Keratinocyte (primary cell): ENCODE data around the gene CA11. TPM values are rescaled to one million over a fixed set of nuclear protein-coding genes. Genes with fewer than 3 reads are reported as not detected.

Source experiments
- DNase-seq: peaks from one replicate; pipeline ENCODE4 v3.0.0-alpha.2; 2011; ENCODE audit warnings: low read depth, missing footprints, low spot score
- FAIRE-seq: peaks from 2 replicates; lab custom pipeline; 2011; peaks lifted over from hg19 to GRCh38; lab: Jason Lieb, UNC
- H2AFZ ChIP-seq: 2 replicates; pipeline ENCODE4 v1.6.0; 2012; ENCODE audit warnings: low read length, control low read depth, inconsistent platforms; ENCODE audit not compliant: control insufficient read depth
- H3K27ac ChIP-seq: 2 replicates; pipeline ENCODE4 v1.5.1; 2011; ENCODE audit warnings: low read length; ENCODE audit not compliant: control insufficient read depth, insufficient read depth
- H3K27me3 ChIP-seq: 3 replicates; pipeline ENCODE4 v1.6.0; 2011; ENCODE audit warnings: low read length; ENCODE audit not compliant: control insufficient read depth, insufficient read depth; ENCODE audit errors: extremely low read depth
- H3K36me3 ChIP-seq, 2 experiments: 2 replicates in 1 of 2; 3 replicates in 1 of 2; pipeline ENCODE4 v1.5.1; 2011; ENCODE audit warnings: low read length in 2 of 2, mild to moderate bottlenecking in 1 of 2; ENCODE audit not compliant: control insufficient read depth in 2 of 2, insufficient read depth in 2 of 2; ENCODE audit errors: extremely low read depth in 1 of 2
- H3K4me1 ChIP-seq: 3 replicates; pipeline ENCODE4 v1.5.1; 2011; ENCODE audit warnings: low read length; ENCODE audit not compliant: control insufficient read depth, insufficient read depth; ENCODE audit errors: extremely low read depth
- H3K4me2 ChIP-seq: 3 replicates; pipeline ENCODE4 v1.6.0; 2011; ENCODE audit warnings: low read depth, low read length; ENCODE audit not compliant: control insufficient read depth, insufficient read depth; ENCODE audit errors: extremely low read depth
- H3K4me3 ChIP-seq, 3 experiments: fragments of 200-600 bp in 1 of 3; sonication (generic) in 1 of 3; 2 replicates in 2 of 3; 3 replicates in 1 of 3; pipeline ENCODE4 v1.5.1; 2011 to 2016; ENCODE audit warnings: low read length in 3 of 3, mild to moderate bottlenecking in 3 of 3, control low read depth in 2 of 3, inconsistent platforms in 1 of 3, low read depth in 1 of 3, mixed read lengths in 1 of 3, mixed run types in 1 of 3, moderate library complexity in 1 of 3; ENCODE audit not compliant: control insufficient read depth in 2 of 3, insufficient read depth in 2 of 3; ENCODE audit errors: extremely low read depth in 1 of 3
- H3K79me2 ChIP-seq: 2 replicates; pipeline ENCODE4 v1.6.0; 2012; ENCODE audit warnings: low read length; ENCODE audit not compliant: control insufficient read depth, insufficient read depth
- H3K9ac ChIP-seq: 3 replicates; pipeline ENCODE4 v1.6.0; 2011; ENCODE audit warnings: low read length; ENCODE audit not compliant: control insufficient read depth, insufficient read depth; ENCODE audit errors: extremely low read depth
- H3K9me1 ChIP-seq: 3 replicates; pipeline ENCODE4 v1.6.0; 2011; ENCODE audit warnings: low read length; ENCODE audit not compliant: control insufficient read depth, insufficient read depth; ENCODE audit errors: extremely low read depth
- H3K9me3 ChIP-seq: 2 replicates; pipeline ENCODE4 v1.5.1; 2012; ENCODE audit warnings: low read depth, low read length; ENCODE audit not compliant: control insufficient read depth
- H4K20me1 ChIP-seq: 3 replicates; pipeline ENCODE4 v1.6.0; 2011; ENCODE audit warnings: low read length; ENCODE audit not compliant: control insufficient read depth, insufficient read depth; ENCODE audit errors: extremely low read depth
- EZH2 ChIP-seq: IDR thresholded peaks from one replicate; pipeline ENCODE4 v1.6.1; 2012; ENCODE audit warnings: inconsistent platforms, mild to moderate bottlenecking, low read length, moderate library complexity
- dilution Hi-C: fragments of 300-500 bp; cut with MboI; formaldehyde crosslinking; loops from one replicate; pipeline ENCODE4 v1.7.0; 2020; ENCODE audit warnings: low sequenced_read_pairs; ENCODE audit not compliant: extremely low pct_ligation_motif_present
- polyA plus RNA-seq, 5 experiments: library from polyadenylated mRNA; depleted of rRNA in 3 of 5; stranded (reverse) in 3 of 5; stranded (forward) in 1 of 5; unstranded in 1 of 5; fragments of >200 nt; gene quantifications; 1 replicate in 1 of 5; 2 replicates in 3 of 5; 3 replicates in 1 of 5; pipeline versions ENCODE4 v1.2.1 to v1.2.3, GENCODE V29; 2011 to 2012; ENCODE audit warnings: missing spikeins in 2 of 5, low read depth in 1 of 5, low replicate concordance in 1 of 5
- TF ChIP-seq, protein P1 (sequence below), 3 experiments: IDR thresholded peaks in 1 of 3; conservative IDR thresholded peaks in 1 of 3; optimal IDR thresholded peaks in 1 of 3; 2 replicates in 2 of 3; 3 replicates in 1 of 3; pipeline versions ENCODE3 to v1.5.1; 2011; ENCODE audit warnings: low read length in 3 of 3, mild to moderate bottlenecking in 3 of 3, moderate library complexity in 2 of 3, control low read depth in 1 of 3, inconsistent platforms in 1 of 3; ENCODE audit not compliant: insufficient read depth in 2 of 3; ENCODE audit errors: extremely low read depth in 1 of 3

The CA11 gene
- polyA plus RNA-seq, 1 donor (not counting 4 experiments of a cell fraction or from before 2014, with no cell fraction given), result 1.6 TPM

GRCh38 chr19:48644355-48644754, 1.6 kb downstream of the CA11 start:
- DNase-seq (no peak), FAIRE-seq (no peak)
- H3K27ac ChIP-seq, result no peak overlapping the region
- H4K20me1 ChIP-seq, result no peaks in the 10 kb centered on the region
- no peaks in the 10 kb centered on the region for H3K36me3 ChIP-seq
- dilution Hi-C loops, result no loop called here
- no peak overlapping the region for H3K9ac ChIP-seq
- H3K4me1 ChIP-seq, result peaks cover 23% of the 10 kb centered on the region
- H3K4me2 ChIP-seq, result no peak overlapping the region
- H3K27me3 ChIP-seq, result peaks cover 5% of the 10 kb centered on the region
- no peak overlapping the region for H2AFZ ChIP-seq
- TF ChIP-seq EZH2, result no peak
- TF ChIP-seq, protein P1, sequence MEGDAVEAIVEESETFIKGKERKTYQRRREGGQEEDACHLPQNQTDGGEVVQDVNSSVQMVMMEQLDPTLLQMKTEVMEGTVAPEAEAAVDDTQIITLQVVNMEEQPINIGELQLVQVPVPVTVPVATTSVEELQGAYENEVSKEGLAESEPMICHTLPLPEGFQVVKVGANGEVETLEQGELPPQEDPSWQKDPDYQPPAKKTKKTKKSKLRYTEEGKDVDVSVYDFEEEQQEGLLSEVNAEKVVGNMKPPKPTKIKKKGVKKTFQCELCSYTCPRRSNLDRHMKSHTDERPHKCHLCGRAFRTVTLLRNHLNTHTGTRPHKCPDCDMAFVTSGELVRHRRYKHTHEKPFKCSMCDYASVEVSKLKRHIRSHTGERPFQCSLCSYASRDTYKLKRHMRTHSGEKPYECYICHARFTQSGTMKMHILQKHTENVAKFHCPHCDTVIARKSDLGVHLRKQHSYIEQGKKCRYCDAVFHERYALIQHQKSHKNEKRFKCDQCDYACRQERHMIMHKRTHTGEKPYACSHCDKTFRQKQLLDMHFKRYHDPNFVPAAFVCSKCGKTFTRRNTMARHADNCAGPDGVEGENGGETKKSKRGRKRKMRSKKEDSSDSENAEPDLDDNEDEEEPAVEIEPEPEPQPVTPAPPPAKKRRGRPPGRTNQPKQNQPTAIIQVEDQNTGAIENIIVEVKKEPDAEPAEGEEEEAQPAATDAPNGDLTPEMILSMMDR (optimal IDR thresholded peaks at IDR 0.05 in 1 of 3, IDR thresholded peaks at IDR 0.05 in 1 of 3, conservative IDR thresholded peaks at IDR 0.05 in 1 of 3; ENCODE audit: extremely low read depth in 1 of 3, insufficient read depth in 2 of 3, low read length in 3 of 3), result no peak
- H3K9me3 ChIP-seq, result no peaks in the 10 kb centered on the region
- H3K4me3 ChIP-seq, result no peak overlapping the region
- H3K79me2 ChIP-seq, result no peaks in the 10 kb centered on the region
- H3K9me1 ChIP-seq, result no peaks in the 10 kb centered on the region

DNA sequence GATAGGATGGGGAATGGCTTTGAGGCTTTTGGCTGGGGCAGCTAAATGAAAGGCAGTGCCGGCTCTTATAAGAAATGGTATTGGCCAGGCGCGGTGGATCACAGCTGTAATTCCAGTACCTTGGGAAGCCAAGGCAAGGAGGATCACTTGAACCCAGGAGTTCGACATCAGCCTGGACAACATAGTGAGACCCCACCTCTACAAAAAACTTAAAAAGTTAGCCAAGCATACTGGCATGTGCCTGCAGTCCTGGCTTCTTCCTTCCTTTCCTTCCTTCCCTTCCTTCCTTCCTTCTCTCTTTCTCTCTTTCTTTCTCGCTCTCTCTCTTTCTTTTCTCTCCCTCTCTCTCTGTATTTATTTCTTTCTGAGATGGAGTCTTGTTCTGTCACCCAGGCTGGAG, 3.1 kb downstream of the CA11 start:
- H3K27me3 ChIP-seq, result peaks cover 5% of the 10 kb centered on the region
- H3K9ac ChIP-seq, result no peak overlapping the region
- TF ChIP-seq, protein P1 (optimal IDR thresholded peaks at IDR 0.05 in 1 of 3, IDR thresholded peaks at IDR 0.05 in 1 of 3, conservative IDR thresholded peaks at IDR 0.05 in 1 of 3; ENCODE audit: extremely low read depth in 1 of 3, insufficient read depth in 2 of 3, low read length in 3 of 3), result no peak
- TF ChIP-seq EZH2, result no peak
- H3K9me1 ChIP-seq, result no peaks in the 10 kb centered on the region
- H3K36me3 ChIP-seq, result no peaks in the 10 kb centered on the region
- no peak overlapping the region for H2AFZ ChIP-seq
- peaks cover 27% of the 10 kb centered on the region for H3K4me1 ChIP-seq
- H3K4me3 ChIP-seq, result no peak overlapping the region
- H3K79me2 ChIP-seq, result no peaks in the 10 kb centered on the region
- no peaks in the 10 kb centered on the region for H4K20me1 ChIP-seq
- DNase-seq, result no peak
- dilution Hi-C loops, result no loop called here
- H3K4me2 ChIP-seq, result no peak overlapping the region
- FAIRE-seq, result no peak
- no peaks in the 10 kb centered on the region for H3K9me3 ChIP-seq
- no peak overlapping the region for H3K27ac ChIP-seq
